ENCODE results near the gene FGD6.
"Not testable (repeated sequence)": the region's sequence is repeated elsewhere in the genome, so short reads cannot be mapped to it uniquely, and the experiment has no call there.

Gene FGD6

DNA sequence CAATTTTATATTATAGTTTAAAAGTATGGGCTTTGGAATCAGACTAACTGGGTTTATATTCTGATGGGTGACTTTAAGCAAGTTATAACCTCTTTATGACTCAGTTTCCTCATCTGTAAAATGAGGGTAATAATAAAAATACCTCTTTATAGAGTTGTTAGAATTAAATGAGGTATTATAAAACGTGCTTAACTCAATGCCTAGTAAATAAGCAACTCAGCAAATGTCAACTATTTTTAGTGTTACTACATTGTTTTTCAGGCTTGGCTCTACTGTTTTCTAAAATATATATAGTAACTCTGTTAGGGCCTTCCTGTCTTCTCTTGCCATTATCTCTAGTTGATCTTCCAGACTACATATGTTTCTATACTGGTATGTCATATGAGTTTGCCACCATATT, 20.9 kb upstream of the FGD6 start:
- Mint-ChIP-seq H3K9me3 (peaks cover 5% of the 10 kb centered on the region), H3K27me3 (ENCODE audit: low read depth) (no peaks in the 10 kb centered on the region), H3K4me3 (no peak overlapping the region), H3K27ac (no peak overlapping the region), H3K36me3 (ENCODE audit: low read depth) (peaks cover 58% of the 10 kb centered on the region), H3K4me1 (peaks cover 7% of the 10 kb centered on the region)
- TF ChIP-seq, protein P1, sequence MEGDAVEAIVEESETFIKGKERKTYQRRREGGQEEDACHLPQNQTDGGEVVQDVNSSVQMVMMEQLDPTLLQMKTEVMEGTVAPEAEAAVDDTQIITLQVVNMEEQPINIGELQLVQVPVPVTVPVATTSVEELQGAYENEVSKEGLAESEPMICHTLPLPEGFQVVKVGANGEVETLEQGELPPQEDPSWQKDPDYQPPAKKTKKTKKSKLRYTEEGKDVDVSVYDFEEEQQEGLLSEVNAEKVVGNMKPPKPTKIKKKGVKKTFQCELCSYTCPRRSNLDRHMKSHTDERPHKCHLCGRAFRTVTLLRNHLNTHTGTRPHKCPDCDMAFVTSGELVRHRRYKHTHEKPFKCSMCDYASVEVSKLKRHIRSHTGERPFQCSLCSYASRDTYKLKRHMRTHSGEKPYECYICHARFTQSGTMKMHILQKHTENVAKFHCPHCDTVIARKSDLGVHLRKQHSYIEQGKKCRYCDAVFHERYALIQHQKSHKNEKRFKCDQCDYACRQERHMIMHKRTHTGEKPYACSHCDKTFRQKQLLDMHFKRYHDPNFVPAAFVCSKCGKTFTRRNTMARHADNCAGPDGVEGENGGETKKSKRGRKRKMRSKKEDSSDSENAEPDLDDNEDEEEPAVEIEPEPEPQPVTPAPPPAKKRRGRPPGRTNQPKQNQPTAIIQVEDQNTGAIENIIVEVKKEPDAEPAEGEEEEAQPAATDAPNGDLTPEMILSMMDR (IDR thresholded peaks at IDR 0.05; ENCODE audit: unreplicated experiment in 3 of 3) = no peak

DNA sequence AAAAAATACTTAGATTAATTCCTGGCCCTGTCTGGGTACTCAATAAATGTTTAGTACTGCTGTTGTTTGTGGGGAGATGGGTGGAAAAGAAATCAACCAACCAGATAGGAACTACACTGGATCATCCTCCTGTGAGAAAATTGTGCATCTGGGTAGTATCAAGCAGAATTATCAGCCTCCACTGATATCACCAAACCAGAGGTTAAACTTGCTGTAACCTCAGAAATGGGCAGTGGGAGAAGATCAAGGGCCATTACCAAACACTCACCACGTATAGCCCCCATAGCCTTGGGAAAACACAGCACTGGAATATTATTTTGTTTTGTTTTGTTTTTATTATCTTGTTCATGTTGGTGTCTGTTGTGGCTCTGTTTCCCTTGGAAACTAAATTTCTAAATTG, 20.0 kb upstream of the FGD6 start:
- peaks cover 7% of the 10 kb centered on the region for H3K4me1 Mint-ChIP-seq
- H3K4me3 Mint-ChIP-seq = no peak overlapping the region
- H3K27me3 Mint-ChIP-seq (ENCODE audit: low read depth) = no peaks in the 10 kb centered on the region
- H3K36me3 Mint-ChIP-seq (ENCODE audit: low read depth) = peaks cover 60% of the 10 kb centered on the region
- TF ChIP-seq, protein P1 (IDR thresholded peaks at IDR 0.05; ENCODE audit: unreplicated experiment in 3 of 3) = no peak
- H3K27ac Mint-ChIP-seq = peak overlapping the region in 1 of 3 experiments; percentile 35
- peaks cover 5% of the 10 kb centered on the region for H3K9me3 Mint-ChIP-seq

DNA sequence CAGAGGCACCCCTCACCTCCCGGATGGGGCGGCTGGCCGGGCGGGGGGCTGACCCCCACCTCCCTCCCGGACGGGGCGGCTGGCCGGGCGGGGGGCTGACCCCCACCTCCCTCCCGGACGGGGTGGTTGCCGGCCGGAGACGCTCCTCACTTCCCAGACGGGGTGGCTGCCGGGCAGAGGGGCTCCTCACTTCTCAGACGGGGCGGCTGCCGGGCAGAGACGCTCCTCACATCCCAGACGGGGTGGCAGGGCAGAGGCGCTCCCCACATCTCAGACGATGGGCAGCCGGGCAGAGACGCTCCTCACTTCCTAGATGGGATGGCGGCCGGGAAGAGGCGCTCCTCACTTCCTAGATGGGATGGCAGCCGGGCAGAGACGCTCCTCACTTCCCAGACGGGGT, 18.4 kb upstream of the FGD6 start:
- not testable (repeated sequence) for H3K27ac Mint-ChIP-seq; H3K27me3 Mint-ChIP-seq (ENCODE audit: low read depth); H3K9me3 Mint-ChIP-seq; H3K4me3 Mint-ChIP-seq
- peaks cover 14% of the 10 kb centered on the region for H3K4me1 Mint-ChIP-seq
- peaks cover 51% of the 10 kb centered on the region for H3K36me3 Mint-ChIP-seq (ENCODE audit: low read depth)

DNA sequence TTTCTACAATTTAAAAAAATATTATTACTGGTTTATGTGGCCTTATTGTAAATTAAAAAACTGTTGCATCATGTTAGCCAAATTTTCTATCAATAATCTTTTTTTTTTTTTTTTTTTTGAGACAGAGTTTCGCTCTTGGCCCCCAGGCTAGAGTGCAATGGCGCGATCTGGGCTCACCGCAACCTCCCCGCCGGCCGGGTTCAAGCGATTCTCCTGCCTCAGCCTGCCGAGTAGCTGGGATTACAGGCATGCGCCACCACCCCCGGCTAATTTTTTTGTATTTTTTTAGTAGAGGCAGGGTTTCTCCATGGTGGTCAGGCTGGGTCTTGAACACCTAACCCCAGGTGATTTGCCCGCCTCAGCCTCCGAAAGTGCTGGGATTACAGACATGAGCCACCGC, 16.9 kb upstream of the FGD6 start:
- H3K4me3 Mint-ChIP-seq; H3K27ac Mint-ChIP-seq; H3K9me3 Mint-ChIP-seq; H3K27me3 Mint-ChIP-seq (ENCODE audit: low read depth): not testable (repeated sequence)
- Mint-ChIP-seq H3K36me3 (ENCODE audit: low read depth) (peaks cover 42% of the 10 kb centered on the region), H3K4me1 (peaks cover 23% of the 10 kb centered on the region)

DNA sequence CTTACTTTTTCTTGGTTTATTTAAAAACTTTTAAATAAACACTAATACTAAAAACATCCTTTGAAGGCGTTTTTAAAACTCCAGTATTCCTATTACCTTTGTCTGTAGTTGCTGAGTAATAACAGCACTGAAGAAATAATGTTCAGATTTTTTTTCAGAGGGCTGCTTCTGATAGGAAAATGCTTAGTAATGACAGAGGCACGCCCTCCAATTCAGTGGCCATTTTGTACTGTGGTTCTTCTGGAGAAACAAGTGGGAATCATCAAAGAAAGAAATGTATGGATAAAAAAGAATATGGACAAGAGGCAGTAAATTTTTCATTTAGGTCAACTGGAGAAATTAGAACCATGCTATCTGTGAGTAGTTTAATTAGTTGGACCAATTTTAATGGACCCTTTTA, 13.9 kb upstream of the FGD6 start:
- Mint-ChIP-seq H3K36me3 (ENCODE audit: low read depth) (peaks cover 24% of the 10 kb centered on the region), H3K4me3 (no peak overlapping the region), H3K9me3 (no peaks in the 10 kb centered on the region), H3K27ac (peak overlapping the region in 1 of 3 experiments; percentile 25), H3K27me3 (ENCODE audit: low read depth) (no peaks in the 10 kb centered on the region), H3K4me1 (peaks cover 25% of the 10 kb centered on the region)
- TF ChIP-seq, protein P1 (IDR thresholded peaks at IDR 0.05; ENCODE audit: unreplicated experiment in 3 of 3) = no peak

DNA sequence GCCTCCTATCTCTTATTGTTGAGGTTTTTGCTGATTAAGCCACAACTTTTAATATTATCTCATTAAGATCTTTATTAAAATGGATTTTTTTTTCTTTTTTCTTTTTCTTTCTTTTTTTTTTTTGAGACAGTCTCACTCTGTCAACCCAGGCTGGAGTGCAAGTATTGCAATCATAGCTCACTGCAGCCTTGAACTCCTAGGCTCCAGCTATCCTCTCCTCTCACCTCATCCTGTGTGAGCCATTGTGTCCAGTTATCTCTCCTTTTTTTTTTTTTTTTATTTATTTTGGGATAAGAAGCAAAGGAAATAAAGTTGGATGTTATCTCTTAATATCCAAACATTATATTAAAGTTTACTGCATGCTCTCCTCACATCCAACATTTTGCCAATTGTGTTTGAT, 13.0 kb upstream of the FGD6 start:
- no peaks in the 10 kb centered on the region for H3K9me3 Mint-ChIP-seq
- no peak overlapping the region for H3K4me3 Mint-ChIP-seq
- H3K36me3 Mint-ChIP-seq (ENCODE audit: low read depth) = peaks cover 24% of the 10 kb centered on the region
- peak overlapping the region in 2 of 3 experiments; percentile 13 to 25 for H3K27ac Mint-ChIP-seq
- H3K27me3 Mint-ChIP-seq (ENCODE audit: low read depth) = no peaks in the 10 kb centered on the region
- H3K4me1 Mint-ChIP-seq = peaks cover 25% of the 10 kb centered on the region
- TF ChIP-seq, protein P1 (IDR thresholded peaks at IDR 0.05; ENCODE audit: unreplicated experiment in 3 of 3) = no peak

DNA sequence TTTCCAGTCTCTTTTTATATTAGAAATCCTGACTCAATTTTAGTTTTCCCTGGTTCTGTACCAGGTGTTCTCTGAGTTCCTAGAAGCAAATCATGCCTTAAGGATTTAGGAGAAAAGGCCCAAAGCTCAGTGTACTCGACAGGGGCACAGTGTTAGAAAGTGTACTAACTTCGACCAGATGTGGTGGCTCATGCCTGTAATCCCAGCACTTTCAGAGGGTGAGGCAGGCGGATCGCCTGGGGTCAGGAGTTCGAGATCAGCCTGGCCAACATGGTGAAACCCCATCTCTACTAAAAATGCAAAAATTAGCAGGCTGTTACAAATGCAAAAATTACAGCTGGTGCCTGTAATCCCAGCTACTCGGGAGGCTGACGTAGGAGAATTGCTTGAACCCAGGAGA, 12.4 kb upstream of the FGD6 start:
- H3K9me3 Mint-ChIP-seq = no peaks in the 10 kb centered on the region
- peaks cover 29% of the 10 kb centered on the region for H3K4me1 Mint-ChIP-seq
- H3K36me3 Mint-ChIP-seq (ENCODE audit: low read depth) = peaks cover 28% of the 10 kb centered on the region
- TF ChIP-seq, protein P1 (IDR thresholded peaks at IDR 0.05; ENCODE audit: unreplicated experiment in 3 of 3) = no peak
- H3K4me3 Mint-ChIP-seq = no peak overlapping the region
- no peaks in the 10 kb centered on the region for H3K27me3 Mint-ChIP-seq (ENCODE audit: low read depth)
- H3K27ac Mint-ChIP-seq = no peak overlapping the region

Data from nephron (organoid).